GM19193 (cell line): ENCODE data around the gene ARHGAP26.

Source experiments
- POLR2A ChIP-seq: IDR thresholded peaks from 4 replicates; pipeline ENCODE4 v1.6.1; 2011; ENCODE audit not compliant: insufficient read depth, insufficient read length; ENCODE audit errors: extremely low read depth

The ARHGAP26 gene

GRCh38 chr5:142884029-142884428 is 113.9 kb downstream of the ARHGAP26 start:
- no peak for TF ChIP-seq POLR2A

- TF ChIP-seq POLR2A = no peak
Measured at GRCh38 chr5:142886211-142886610, 116.0 kb downstream of the ARHGAP26 start.

GRCh38 chr5:142886956-142887355 is 116.8 kb downstream of the ARHGAP26 start:
- TF ChIP-seq POLR2A = no peak

- TF ChIP-seq POLR2A = no peak
Measured at GRCh38 chr5:142888469-142889085, 118.4 kb downstream of the ARHGAP26 start.

DNA sequence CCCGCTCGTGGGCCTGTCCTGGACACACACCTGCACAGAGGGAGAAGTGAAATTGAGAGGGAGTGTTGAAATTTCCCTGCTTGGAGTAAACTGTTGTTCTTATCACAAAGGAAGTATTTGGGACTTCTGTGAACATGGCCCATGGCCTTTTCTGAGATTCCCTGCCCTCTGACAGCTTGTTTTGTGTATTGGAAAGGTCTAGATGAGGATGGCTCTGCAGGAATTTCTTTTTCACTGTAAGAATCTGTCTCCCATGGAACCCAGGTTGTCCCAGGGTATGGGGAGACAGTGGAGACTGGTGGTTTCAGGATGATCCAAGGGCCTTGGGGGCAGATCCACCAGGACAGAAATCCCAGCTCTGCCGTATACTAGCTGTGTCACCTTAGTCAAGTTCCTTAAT is 121.8 kb downstream of the ARHGAP26 start:
- TF ChIP-seq POLR2A = no peak

DNA sequence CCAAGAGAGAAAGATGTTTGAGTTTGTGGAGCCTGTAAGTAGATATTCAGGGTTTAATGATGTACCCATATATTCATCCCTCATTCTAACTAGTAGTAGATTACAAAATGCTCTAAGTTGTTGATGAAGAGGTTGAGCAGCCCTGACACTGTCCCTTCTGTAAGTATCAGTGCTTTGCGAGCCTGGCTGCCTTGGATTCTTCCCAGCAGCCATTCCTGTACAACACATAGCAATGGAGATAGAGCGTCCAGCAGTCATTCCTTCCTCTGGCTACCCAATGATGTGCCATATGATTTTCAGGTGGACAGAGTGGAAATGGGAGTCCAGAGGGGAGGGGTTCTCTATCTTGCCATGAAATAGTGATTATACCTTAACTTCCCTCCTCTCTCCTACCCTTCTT is 124.1 kb downstream of the ARHGAP26 start:
- no peak for TF ChIP-seq POLR2A

GRCh38 chr5:142894749-142895148 is 124.6 kb downstream of the ARHGAP26 start:
- TF ChIP-seq POLR2A = no peak

GRCh38 chr5:142896325-142897007 is 126.3 kb downstream of the ARHGAP26 start:
- no peak for TF ChIP-seq POLR2A

DNA sequence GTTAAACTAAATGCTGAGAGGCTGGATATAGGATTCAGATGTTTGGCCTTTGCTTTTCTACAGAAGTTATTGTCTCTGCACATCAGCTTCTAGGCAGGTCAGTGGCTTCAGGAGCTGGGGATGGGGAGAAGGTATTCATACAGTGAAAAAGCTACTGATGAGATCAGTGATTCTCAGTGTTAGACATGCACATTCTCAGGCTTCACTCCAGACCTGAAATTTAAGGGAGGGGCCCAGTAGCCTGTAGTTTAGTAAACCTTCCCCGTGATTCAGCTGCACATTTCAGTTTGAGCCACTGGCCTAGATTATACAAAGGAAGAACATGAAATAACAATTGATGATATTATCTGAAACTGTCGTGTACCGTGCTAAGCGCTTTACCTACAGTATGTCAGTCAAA is 127.2 kb downstream of the ARHGAP26 start:
- no peak for TF ChIP-seq POLR2A

DNA sequence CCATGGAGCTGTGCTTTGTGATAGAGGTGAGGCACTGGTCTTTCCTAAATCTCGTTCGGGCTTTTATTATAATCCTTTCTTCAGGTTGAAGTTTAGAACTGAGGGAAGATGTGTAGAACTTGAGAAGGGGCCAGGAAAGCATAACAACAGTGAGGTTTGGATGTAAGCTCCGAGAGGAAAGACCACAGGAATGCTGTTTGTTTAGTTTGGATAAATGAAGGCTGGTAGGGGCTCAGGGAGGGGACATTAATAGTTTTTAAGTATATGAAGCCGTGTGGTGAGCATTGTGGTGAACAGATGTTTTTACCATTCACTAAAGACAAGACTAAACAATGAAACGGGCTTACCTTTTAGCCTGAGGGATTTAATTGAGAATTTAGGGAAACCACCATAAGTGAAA is 130.8 kb downstream of the ARHGAP26 start:
- TF ChIP-seq POLR2A = no peak

DNA sequence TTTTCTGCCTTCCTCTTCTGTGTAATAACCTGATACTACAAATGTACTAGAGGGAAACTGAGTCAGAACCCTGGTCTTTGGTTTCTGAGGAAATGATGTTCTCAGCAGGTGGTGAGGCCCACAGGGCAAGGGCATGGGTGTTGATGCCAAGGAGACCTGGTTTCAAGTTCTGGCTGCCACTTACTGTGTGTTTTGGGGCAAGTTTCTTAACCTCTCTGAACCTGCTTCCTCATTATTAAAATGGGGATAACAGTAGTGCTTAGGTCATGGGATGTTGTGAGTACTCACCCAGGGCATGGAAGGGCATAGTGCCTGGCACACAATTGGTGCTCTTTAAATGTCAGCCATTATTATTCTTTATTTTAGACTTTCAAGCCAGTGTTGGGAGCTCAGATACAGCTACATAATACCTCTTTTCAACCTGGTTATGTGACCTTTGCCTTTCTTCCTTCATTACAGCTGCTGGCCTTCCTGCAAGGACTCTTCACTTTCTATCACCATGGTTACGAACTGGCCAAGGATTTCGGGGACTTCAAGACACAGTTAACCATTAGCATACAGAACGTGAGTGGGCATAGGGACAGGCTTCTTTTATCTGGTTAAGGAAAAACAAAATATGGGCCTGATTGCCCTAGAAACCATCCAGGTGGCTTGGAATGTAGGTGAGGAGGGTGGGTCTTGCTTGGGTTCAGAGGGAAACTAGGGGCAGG is 131.5 kb downstream of the ARHGAP26 start:
- TF ChIP-seq POLR2A = no peak

GRCh38 chr5:142902186-142902965 is 132.2 kb downstream of the ARHGAP26 start:
- no peak for TF ChIP-seq POLR2A

DNA sequence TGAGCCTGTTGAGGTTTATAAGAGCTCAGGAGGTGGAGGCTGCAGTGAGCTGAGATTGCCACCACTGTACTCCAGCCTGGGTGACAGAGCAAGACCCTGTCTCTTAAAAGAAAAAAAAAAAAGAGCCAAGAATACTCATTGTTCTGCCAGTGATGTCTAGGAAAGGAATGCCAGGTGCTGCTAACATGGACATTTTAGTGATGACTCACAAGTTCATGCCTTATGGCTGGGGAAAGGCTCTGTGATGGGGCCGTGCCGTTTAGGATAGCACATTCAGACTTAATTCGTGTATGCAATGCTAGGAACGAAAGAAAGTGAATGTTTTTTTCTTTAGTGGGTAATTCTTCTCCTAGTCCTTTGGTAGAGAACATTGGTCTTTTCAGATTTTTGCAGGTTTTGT is 134.2 kb downstream of the ARHGAP26 start:
- TF ChIP-seq POLR2A = no peak

DNA sequence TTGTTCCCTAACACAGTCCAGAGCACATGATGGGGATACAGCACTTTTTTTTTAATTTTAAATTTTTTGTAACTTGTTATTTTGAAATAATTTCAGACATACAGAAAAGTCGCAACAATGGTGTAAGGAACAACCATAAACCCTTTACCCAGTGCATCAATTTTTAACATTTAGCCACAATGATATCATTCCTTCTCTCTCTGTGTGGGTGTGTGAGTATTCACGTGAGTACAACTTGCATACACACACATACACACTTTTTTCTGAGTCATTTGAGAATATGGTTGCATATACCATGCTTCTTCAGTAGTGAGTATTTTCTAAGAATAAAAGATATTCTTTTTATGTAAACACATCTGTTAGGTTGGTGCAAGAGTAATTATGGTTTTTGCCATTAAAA is 135.2 kb downstream of the ARHGAP26 start:
- no peak for TF ChIP-seq POLR2A
